BJ (cell line): ENCODE results near the gene SYNE1. TPM values are rescaled to one million over a fixed set of nuclear protein-coding genes. Genes with fewer than 3 reads are reported as not detected.

Source experiments
- CTCF ChIA-PET: fragments of 350-600 bp; formaldehyde crosslinking; extraction: SDS; loops from one replicate; lab custom pipeline; 2021; ENCODE audit warnings: antibody characterized with exemption, inconsistent platforms; lab: Yijun Ruan, JAX
- POLR2A ChIA-PET: fragments of 300-600 bp; sonication (Branson Sonifier 250); formaldehyde crosslinking; extraction: SDS; loops from one replicate; lab custom pipeline; 2021; ENCODE audit warnings: antibody characterized with exemption; lab: Charles Lee
- DNase-seq: peaks from one replicate; pipeline ENCODE4 v3.0.0-alpha.2; 2011; ENCODE audit warnings: low read depth
- H3K27me3 ChIP-seq: 2 replicates; pipeline ENCODE4 v1.6.0; 2011; ENCODE audit warnings: low read length; ENCODE audit not compliant: control insufficient read depth, insufficient read depth
- H3K36me3 ChIP-seq: 2 replicates; pipeline ENCODE4 v1.5.1; 2011; ENCODE audit warnings: low read length; ENCODE audit not compliant: control insufficient read depth, insufficient read depth
- H3K4me3 ChIP-seq: 2 replicates; pipeline ENCODE4 v1.5.1; 2011; ENCODE audit warnings: low read depth, mild to moderate bottlenecking, control low read depth, low read length
- polyA plus RNA-seq: library from polyadenylated mRNA; depleted of rRNA; stranded (reverse); fragments of >200 nt; gene quantifications from 2 replicates; pipeline ENCODE4 v1.2.3, GENCODE V29; 2011
- TF ChIP-seq, protein P1 (sequence below): IDR thresholded peaks from 2 replicates; pipeline ENCODE4 v1.5.1; 2011; ENCODE audit warnings: low read depth, mild to moderate bottlenecking, control low read depth, inconsistent platforms, low read length, moderate library complexity; ENCODE audit not compliant: insufficient read depth

SYNE1 gene
- polyA plus RNA-seq, 1 experiment: 44.2 TPM

DNA sequence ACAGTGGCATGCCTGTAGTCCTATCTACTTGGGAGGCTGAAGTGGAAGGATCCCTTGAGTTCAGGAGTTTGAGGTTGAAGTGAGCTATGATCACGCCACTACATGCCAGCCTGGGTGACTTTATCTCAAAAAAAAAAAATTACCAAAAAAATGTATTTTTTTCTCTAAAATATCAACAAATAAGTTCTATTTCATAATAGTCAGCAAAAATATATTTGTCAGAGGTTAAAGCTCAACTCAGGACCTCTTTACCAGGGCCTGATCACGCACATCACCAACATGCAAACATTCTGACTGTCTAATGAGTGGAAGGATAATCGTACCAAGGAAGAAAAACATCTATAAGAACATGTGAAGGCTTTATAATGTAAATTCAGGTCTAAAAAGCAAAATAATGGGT lies 387.0 kb downstream of the SYNE1 start:
- TF ChIP-seq, protein P1, sequence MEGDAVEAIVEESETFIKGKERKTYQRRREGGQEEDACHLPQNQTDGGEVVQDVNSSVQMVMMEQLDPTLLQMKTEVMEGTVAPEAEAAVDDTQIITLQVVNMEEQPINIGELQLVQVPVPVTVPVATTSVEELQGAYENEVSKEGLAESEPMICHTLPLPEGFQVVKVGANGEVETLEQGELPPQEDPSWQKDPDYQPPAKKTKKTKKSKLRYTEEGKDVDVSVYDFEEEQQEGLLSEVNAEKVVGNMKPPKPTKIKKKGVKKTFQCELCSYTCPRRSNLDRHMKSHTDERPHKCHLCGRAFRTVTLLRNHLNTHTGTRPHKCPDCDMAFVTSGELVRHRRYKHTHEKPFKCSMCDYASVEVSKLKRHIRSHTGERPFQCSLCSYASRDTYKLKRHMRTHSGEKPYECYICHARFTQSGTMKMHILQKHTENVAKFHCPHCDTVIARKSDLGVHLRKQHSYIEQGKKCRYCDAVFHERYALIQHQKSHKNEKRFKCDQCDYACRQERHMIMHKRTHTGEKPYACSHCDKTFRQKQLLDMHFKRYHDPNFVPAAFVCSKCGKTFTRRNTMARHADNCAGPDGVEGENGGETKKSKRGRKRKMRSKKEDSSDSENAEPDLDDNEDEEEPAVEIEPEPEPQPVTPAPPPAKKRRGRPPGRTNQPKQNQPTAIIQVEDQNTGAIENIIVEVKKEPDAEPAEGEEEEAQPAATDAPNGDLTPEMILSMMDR: no peak
- Histone ChIP-seq H3K27me3 (no peaks in the 10 kb centered on the region), H3K4me3 (no peak overlapping the region), H3K36me3 (no peaks in the 10 kb centered on the region; the same call in 1 of the 2 replicates)
- ChIA-PET POLR2A (no interaction called here), CTCF (interaction anchor here (0.6 kb wide), 1 partner anchor 830 kb away, joined by 4 read pairs; no protein-coding TSS in a partner anchor)
- no peak for DNase-seq

DNA sequence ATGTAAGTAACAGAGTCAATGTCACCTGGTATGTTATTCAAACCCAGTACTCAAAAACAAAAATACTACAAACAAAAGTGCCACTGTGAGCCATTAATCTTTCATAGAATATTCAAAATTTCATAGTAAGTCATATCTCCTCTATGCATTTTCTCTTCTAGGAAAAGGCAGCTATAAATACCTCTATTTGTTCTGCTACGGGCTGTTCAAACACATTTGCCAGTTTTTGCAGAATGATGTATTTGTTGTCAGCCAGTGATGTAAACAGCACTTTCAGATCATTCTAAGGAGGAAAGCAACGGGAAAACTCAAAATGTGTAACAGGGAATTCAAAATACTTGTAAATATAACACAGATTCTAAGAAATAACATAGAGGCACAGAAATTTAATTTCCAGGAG lies 388.2 kb downstream of the SYNE1 start:
- no peaks in the 10 kb centered on the region for H3K27me3 ChIP-seq
- CTCF ChIA-PET: no interaction called here

DNA sequence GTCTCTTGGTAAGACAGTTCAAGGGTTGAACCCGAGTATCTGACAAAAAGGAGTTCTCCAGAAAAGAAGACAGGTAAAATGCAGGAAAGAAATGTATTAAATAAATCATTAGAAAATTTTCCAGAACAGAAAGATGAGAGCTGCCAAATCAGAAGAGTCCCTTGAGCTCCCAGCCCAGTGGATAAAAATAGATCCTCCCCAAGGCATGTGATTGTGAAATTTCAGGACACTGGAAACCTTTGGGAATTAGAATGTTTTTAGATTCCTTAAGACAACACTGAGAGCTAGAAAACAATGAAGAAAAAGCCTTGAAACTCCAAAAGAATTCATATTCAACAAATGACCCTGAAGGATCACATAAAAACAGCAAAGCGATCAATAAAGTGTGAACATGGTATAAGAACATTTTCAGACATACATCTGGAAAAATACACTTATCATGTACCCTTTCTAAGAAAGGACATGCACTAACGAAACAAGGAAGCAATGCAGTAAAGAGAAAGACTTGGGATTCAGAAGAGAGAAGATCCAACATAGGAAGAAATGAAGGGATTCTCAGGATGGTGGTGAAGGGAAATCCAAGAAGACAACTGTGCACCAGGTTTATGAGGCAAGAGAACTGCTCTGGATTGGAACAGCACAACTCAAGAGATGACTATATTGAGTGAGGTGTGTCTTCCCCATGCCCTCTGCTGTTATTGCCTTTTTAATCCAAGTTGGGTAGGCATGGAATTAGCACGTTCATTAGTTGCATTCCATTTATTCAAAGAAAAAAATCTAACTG lies 390.4 kb downstream of the SYNE1 start:
- POLR2A ChIA-PET: interaction anchor here (0.6 kb wide), 2 partner anchors 14 to 301 kb away, joined by 3 read pairs; no protein-coding TSS in a partner anchor
- Histone ChIP-seq H3K27me3 (no peaks in the 10 kb centered on the region), H3K36me3 (peaks cover 2% of the 10 kb centered on the region), H3K4me3 (no peak overlapping the region)
- CTCF ChIA-PET: interaction anchor here (1.0 kb wide), 1 partner anchor 14 kb away, joined by 4 read pairs; no protein-coding TSS in a partner anchor
- DNase-seq: no peak
- TF ChIP-seq, protein P1: no peak

More for the DNA sequence above, 388.2 kb downstream of the SYNE1 start:
- TF ChIP-seq, protein P1: no peak
- Histone ChIP-seq H3K4me3 (no peak overlapping the region), H3K36me3 (no peaks in the 10 kb centered on the region; the same call in 1 of the 2 replicates)
- POLR2A ChIA-PET: no interaction called here
- no peak for DNase-seq

DNA sequence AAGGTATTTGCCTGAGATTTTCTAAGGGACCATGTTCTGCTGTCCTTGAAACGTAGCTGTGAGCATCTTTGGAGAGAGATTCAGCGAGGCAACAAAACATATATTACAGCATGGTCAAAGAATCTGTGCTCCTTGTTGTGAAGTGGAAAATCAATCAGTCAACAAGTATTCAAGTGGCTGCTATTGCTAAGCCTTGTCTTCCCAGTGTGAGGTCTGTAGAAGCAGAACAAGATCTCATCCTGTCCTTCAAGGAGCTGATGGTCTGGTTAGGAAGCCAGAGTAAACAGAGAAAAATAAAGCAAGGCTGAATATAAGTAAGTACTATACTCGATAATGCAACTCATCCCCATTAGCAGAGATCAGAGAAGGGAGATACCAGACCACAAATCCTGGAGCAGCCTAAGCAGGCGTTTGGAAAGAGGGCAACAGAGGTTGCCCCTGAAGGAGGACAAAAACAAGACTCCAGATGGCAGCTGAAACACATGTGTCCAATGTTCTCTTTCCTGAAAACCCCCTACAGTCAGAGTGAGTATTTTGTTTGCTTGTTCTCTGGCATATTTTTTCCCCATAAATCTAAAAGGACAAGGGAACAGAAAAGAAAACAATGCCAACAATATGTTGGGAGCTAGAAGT lies 392.0 kb downstream of the SYNE1 start:
- DNase-seq: no peak
- Histone ChIP-seq H3K36me3 (peaks cover 6% of the 10 kb centered on the region), H3K4me3 (no peak overlapping the region), H3K27me3 (no peaks in the 10 kb centered on the region)
- POLR2A ChIA-PET: interaction anchor here (0.6 kb wide), 1 partner anchor 11 kb away, joined by 3 read pairs; no protein-coding TSS in a partner anchor
- TF ChIP-seq, protein P1: no peak
- CTCF ChIA-PET: interaction anchor here (0.8 to 0.9 kb wide), 2 partner anchors 8 to 11 kb away, joined by 4 read pairs; no protein-coding TSS in a partner anchor
